Duodenal mucosa (tissue), 2 donors: ENCODE results near the gene SLC22A2.

ENCODE experiments used
- H3K27ac ChIP-seq: one replicate; pipeline ENCODE4 v1.7.0; 2013; ENCODE audit warnings: low read depth, low read length
- H3K27me3 ChIP-seq, 2 donors: one replicate each; pipeline ENCODE4 v1.7.0; 2013; ENCODE audit warnings: low read length in 2 of 2, control low read depth in 1 of 2; ENCODE audit not compliant: insufficient read depth in 2 of 2, control insufficient read depth in 1 of 2
- H3K36me3 ChIP-seq, 2 donors: one replicate each; pipeline ENCODE4 v1.7.0; 2013; ENCODE audit warnings: low read length in 2 of 2, control low read depth in 1 of 2; ENCODE audit not compliant: insufficient read depth in 2 of 2, control insufficient read depth in 1 of 2
- H3K4me1 ChIP-seq, 2 donors: one replicate each; pipeline ENCODE4 v1.7.0; 2013; ENCODE audit warnings: low read length in 2 of 2, control low read depth in 1 of 2; ENCODE audit not compliant: insufficient read depth in 2 of 2, control insufficient read depth in 1 of 2
- H3K4me3 ChIP-seq, 2 donors: one replicate each; pipeline ENCODE4 v1.7.0; 2013; ENCODE audit warnings: low read length in 2 of 2, low read depth in 1 of 2
- H3K9ac ChIP-seq, 2 donors: one replicate each; pipeline ENCODE4 v1.7.0; 2013; ENCODE audit warnings: low read length in 2 of 2, low read depth in 1 of 2
- H3K9me3 ChIP-seq, 2 donors: one replicate each; pipeline ENCODE4 v1.7.0; 2013; ENCODE audit warnings: low read length in 2 of 2, control low read depth in 1 of 2; ENCODE audit not compliant: control insufficient read depth in 1 of 2

The SLC22A2 gene

GRCh38 chr6:160275511-160276003 is 16.9 kb upstream of the SLC22A2 start:
- no peak overlapping the region for H3K4me3 ChIP-seq
- H3K4me1 ChIP-seq: peaks cover 5 to 8% of the 10 kb centered on the region in 2 donors
- H3K9me3 ChIP-seq: no peaks in the 10 kb centered on the region
- H3K36me3 ChIP-seq: no peaks in the 10 kb centered on the region
- H3K27me3 ChIP-seq: no peaks in the 10 kb centered on the region
- H3K9ac ChIP-seq: no peak overlapping the region
- no peak overlapping the region for H3K27ac ChIP-seq

GRCh38 chr6:160274871-160275510 is 16.4 kb upstream of the SLC22A2 start:
- H3K4me1 ChIP-seq: peaks cover 5 to 8% of the 10 kb centered on the region in 2 donors
- H3K27ac ChIP-seq: no peak overlapping the region
- H3K9ac ChIP-seq: no peak overlapping the region
- no peaks in the 10 kb centered on the region for H3K27me3 ChIP-seq
- H3K9me3 ChIP-seq: no peaks in the 10 kb centered on the region
- H3K4me3 ChIP-seq: no peak overlapping the region
- no peaks in the 10 kb centered on the region for H3K36me3 ChIP-seq

GRCh38 chr6:160273750-160274149 is 15.1 kb upstream of the SLC22A2 start:
- H3K4me1 ChIP-seq: peaks cover 5 to 8% of the 10 kb centered on the region in 2 donors
- H3K4me3 ChIP-seq: no peak overlapping the region
- H3K36me3 ChIP-seq: no peaks in the 10 kb centered on the region
- no peaks in the 10 kb centered on the region for H3K27me3 ChIP-seq
- no peak overlapping the region for H3K9ac ChIP-seq
- H3K9me3 ChIP-seq: no peaks in the 10 kb centered on the region
- H3K27ac ChIP-seq: no peak overlapping the region

GRCh38 chr6:160273196-160273595 is 14.6 kb upstream of the SLC22A2 start:
- H3K27ac ChIP-seq: no peak overlapping the region
- no peaks in the 10 kb centered on the region for H3K36me3 ChIP-seq
- no peak overlapping the region for H3K9ac ChIP-seq
- no peak overlapping the region for H3K4me3 ChIP-seq
- H3K27me3 ChIP-seq: no peaks in the 10 kb centered on the region
- peaks cover 5 to 8% of the 10 kb centered on the region in 2 donors for H3K4me1 ChIP-seq
- no peaks in the 10 kb centered on the region for H3K9me3 ChIP-seq

GRCh38 chr6:160272707-160273106 is 14.1 kb upstream of the SLC22A2 start:
- Histone ChIP-seq H3K27me3 (no peaks in the 10 kb centered on the region), H3K36me3 (no peaks in the 10 kb centered on the region), H3K27ac (no peak overlapping the region), H3K4me1 (peaks cover 5 to 8% of the 10 kb centered on the region in 2 donors), H3K4me3 (no peak overlapping the region), H3K9me3 (no peaks in the 10 kb centered on the region), H3K9ac (no peak overlapping the region)

- H3K4me1 ChIP-seq: peaks cover 5 to 8% of the 10 kb centered on the region in 2 donors
- no peaks in the 10 kb centered on the region for H3K36me3 ChIP-seq
- H3K27me3 ChIP-seq: no peaks in the 10 kb centered on the region
- H3K4me3 ChIP-seq: no peak overlapping the region
- no peaks in the 10 kb centered on the region for H3K9me3 ChIP-seq
- no peak overlapping the region for H3K27ac ChIP-seq
- H3K9ac ChIP-seq: no peak overlapping the region
These were observed 11.7 kb upstream of the SLC22A2 start for GRCh38 chr6:160270347-160270746.

GRCh38 chr6:160269771-160270170 is 11.2 kb upstream of the SLC22A2 start:
- Histone ChIP-seq H3K4me1 (peaks cover 5 to 8% of the 10 kb centered on the region in 2 donors), H3K4me3 (no peak overlapping the region), H3K27ac (no peak overlapping the region), H3K9ac (no peak overlapping the region), H3K9me3 (no peaks in the 10 kb centered on the region), H3K36me3 (no peaks in the 10 kb centered on the region), H3K27me3 (no peaks in the 10 kb centered on the region)

GRCh38 chr6:160269023-160269521 is 10.5 kb upstream of the SLC22A2 start:
- peaks cover 5 to 12% of the 10 kb centered on the region in 2 donors for H3K4me1 ChIP-seq
- no peak overlapping the region for H3K4me3 ChIP-seq
- no peak overlapping the region for H3K27ac ChIP-seq
- no peaks in the 10 kb centered on the region for H3K9me3 ChIP-seq
- no peak overlapping the region for H3K9ac ChIP-seq
- H3K36me3 ChIP-seq: no peaks in the 10 kb centered on the region
- H3K27me3 ChIP-seq: no peaks in the 10 kb centered on the region

- Histone ChIP-seq H3K9ac (no peak overlapping the region), H3K27me3 (no peaks in the 10 kb centered on the region), H3K27ac (no peak overlapping the region), H3K4me3 (no peak overlapping the region), H3K36me3 (no peaks in the 10 kb centered on the region), H3K9me3 (no peaks in the 10 kb centered on the region), H3K4me1 (peaks cover 0 to 18% of the 10 kb centered on the region in 2 donors)
These were observed 8.5 kb upstream of the SLC22A2 start for GRCh38 chr6:160267102-160267501.

GRCh38 chr6:160265869-160266476 is 7.4 kb upstream of the SLC22A2 start:
- Histone ChIP-seq H3K4me3 (no peak overlapping the region), H3K9me3 (no peaks in the 10 kb centered on the region), H3K36me3 (no peaks in the 10 kb centered on the region), H3K4me1 (peaks cover under 1 to 26% of the 10 kb centered on the region in 2 donors), H3K27ac (no peak overlapping the region), H3K9ac (no peak overlapping the region), H3K27me3 (no peaks in the 10 kb centered on the region)
